Osteoblast (primary cell): ENCODE data around the gene OSGEP. TPM values are rescaled to one million over a fixed set of nuclear protein-coding genes. Genes with fewer than 3 reads are reported as not detected.

Experiments
- DNase-seq: peaks from one replicate; pipeline ENCODE4 v3.0.0; 2011; ENCODE audit warnings: low spot score, mixed read lengths; ENCODE audit not compliant: insufficient read length; ENCODE audit errors: missing footprints
- H2AFZ ChIP-seq: 2 replicates; pipeline ENCODE4 v1.6.0; 2011; ENCODE audit warnings: mild to moderate bottlenecking, low read length
- H3K27ac ChIP-seq: 2 replicates; pipeline ENCODE4 v1.5.1; 2011; ENCODE audit warnings: mild to moderate bottlenecking, low read depth, low read length, moderate library complexity
- H3K27me3 ChIP-seq: 2 replicates; pipeline ENCODE4 v1.6.0; 2012; ENCODE audit warnings: mild to moderate bottlenecking, control low read depth, inconsistent platforms, low read length, moderate library complexity; ENCODE audit not compliant: insufficient read depth
- H3K36me3 ChIP-seq: 2 replicates; pipeline ENCODE4 v1.5.1; 2011; ENCODE audit warnings: mild to moderate bottlenecking, low read length, control low read depth, moderate library complexity; ENCODE audit not compliant: insufficient read depth
- H3K4me1 ChIP-seq: 2 replicates; pipeline ENCODE4 v1.5.1; 2011; ENCODE audit warnings: mild to moderate bottlenecking, low read length, control low read depth, moderate library complexity; ENCODE audit not compliant: insufficient read depth
- H3K4me2 ChIP-seq: 2 replicates; pipeline ENCODE4 v1.6.0; 2011; ENCODE audit warnings: mild to moderate bottlenecking, low read length; ENCODE audit not compliant: insufficient read depth
- H3K4me3 ChIP-seq: fragments of 200-600 bp; sonication (generic); 3 replicates; pipeline ENCODE4 v1.5.1; 2012; ENCODE audit warnings: mild to moderate bottlenecking, low read length, inconsistent platforms; ENCODE audit not compliant: insufficient read depth
- H3K79me2 ChIP-seq: 2 replicates; pipeline ENCODE4 v1.6.0; 2012; ENCODE audit warnings: mild to moderate bottlenecking, low read length, control low read depth, inconsistent platforms; ENCODE audit not compliant: insufficient read depth
- H3K9me3 ChIP-seq: 2 replicates; pipeline ENCODE4 v1.5.1; 2011; ENCODE audit warnings: low read depth, low read length, control low read depth
- H4K20me1 ChIP-seq: 2 replicates; pipeline ENCODE4 v1.6.0; 2012; ENCODE audit warnings: mild to moderate bottlenecking, low read length, control low read depth; ENCODE audit not compliant: insufficient read depth
- total RNA-seq: library from RNA; depleted of rRNA; stranded (reverse); fragments of >200 nt; gene quantifications from 2 replicates; pipeline ENCODE4 v1.2.3, GENCODE V29; 2012
- TF ChIP-seq, protein P1 (sequence below): IDR thresholded peaks from 2 replicates; pipeline ENCODE4 v1.5.1; 2011; ENCODE audit warnings: mild to moderate bottlenecking, low read depth, low read length, moderate library complexity; ENCODE audit errors: extremely low read depth

The OSGEP gene
- total RNA-seq, 1 donor = 47.8 TPM

DNA sequence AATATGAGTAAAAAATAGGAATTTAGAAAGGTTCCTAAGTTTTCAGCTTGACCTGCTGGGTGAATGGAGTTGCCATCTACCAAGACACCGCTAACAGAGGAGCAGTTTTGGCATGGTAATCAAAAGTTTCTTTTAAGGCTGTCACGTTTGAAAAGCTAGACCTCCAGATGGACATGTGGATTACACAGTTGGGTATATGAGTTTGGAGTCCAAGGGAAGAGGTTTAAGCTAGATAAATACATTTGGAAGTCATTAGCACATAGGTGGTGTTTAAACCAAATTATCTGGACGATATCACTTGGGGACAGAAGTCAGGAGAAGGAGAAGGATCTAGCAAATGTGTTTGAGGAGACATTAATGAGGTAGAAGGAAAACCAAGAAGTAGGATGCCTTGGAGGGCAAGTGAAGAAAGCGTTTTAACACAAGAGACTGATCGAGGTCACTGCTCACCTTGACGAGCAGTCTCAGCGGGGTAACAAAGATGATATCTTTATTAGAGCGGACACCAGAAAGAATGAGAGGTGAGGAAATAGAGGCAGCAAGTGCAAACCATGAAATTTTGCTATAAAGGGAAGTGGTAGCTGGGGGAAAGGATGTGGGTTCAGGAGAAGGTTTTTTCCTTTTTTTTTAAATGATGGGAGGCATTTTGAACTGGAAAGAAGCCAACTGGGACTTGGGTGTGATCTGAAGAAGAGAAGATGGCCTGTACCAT, 32.2 kb upstream of the OSGEP start:
- DNase-seq = no peak

DNA sequence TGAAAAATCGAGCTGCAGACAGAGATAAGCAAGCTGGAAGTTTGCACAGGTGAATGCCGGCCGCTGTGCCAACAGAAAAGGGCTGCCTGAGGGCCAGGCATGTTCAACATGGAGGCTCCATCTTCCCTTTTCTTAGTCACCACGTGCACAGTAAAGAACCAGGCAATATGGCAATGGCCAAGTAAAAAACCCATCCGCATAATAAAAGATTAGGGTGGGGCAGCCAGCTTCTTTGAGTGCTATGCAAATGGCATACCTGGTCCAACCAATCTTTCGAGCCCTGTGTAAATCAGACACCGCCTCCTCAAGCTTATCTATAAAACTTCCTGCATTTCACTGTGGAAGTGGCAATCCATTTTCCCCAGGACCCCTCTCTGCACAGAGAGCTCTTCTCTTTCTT, 31.3 kb upstream of the OSGEP start:
- H3K4me2 ChIP-seq = no peak overlapping the region
- no peak overlapping the region for H3K4me3 ChIP-seq
- peaks cover 14% of the 10 kb centered on the region for H3K4me1 ChIP-seq
- no peaks in the 10 kb centered on the region for H4K20me1 ChIP-seq
- H3K79me2 ChIP-seq = no peaks in the 10 kb centered on the region
- H3K27me3 ChIP-seq = no peaks in the 10 kb centered on the region
- TF ChIP-seq, protein P1, sequence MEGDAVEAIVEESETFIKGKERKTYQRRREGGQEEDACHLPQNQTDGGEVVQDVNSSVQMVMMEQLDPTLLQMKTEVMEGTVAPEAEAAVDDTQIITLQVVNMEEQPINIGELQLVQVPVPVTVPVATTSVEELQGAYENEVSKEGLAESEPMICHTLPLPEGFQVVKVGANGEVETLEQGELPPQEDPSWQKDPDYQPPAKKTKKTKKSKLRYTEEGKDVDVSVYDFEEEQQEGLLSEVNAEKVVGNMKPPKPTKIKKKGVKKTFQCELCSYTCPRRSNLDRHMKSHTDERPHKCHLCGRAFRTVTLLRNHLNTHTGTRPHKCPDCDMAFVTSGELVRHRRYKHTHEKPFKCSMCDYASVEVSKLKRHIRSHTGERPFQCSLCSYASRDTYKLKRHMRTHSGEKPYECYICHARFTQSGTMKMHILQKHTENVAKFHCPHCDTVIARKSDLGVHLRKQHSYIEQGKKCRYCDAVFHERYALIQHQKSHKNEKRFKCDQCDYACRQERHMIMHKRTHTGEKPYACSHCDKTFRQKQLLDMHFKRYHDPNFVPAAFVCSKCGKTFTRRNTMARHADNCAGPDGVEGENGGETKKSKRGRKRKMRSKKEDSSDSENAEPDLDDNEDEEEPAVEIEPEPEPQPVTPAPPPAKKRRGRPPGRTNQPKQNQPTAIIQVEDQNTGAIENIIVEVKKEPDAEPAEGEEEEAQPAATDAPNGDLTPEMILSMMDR = no peak
- no peak overlapping the region for H2AFZ ChIP-seq
- no peaks in the 10 kb centered on the region for H3K9me3 ChIP-seq
- no peaks in the 10 kb centered on the region for H3K36me3 ChIP-seq
- no peak overlapping the region for H3K27ac ChIP-seq
- no peak for DNase-seq

More for the DNA sequence above, 32.2 kb upstream of the OSGEP start:
- TF ChIP-seq, protein P1 = no peak
- Histone ChIP-seq H3K27me3 (no peaks in the 10 kb centered on the region), H3K79me2 (no peaks in the 10 kb centered on the region), H2AFZ (no peak overlapping the region), H3K9me3 (no peaks in the 10 kb centered on the region), H4K20me1 (no peaks in the 10 kb centered on the region), H3K36me3 (no peaks in the 10 kb centered on the region), H3K27ac (no peak overlapping the region), H3K4me2 (no peak overlapping the region), H3K4me3 (no peak overlapping the region), H3K4me1 (peaks cover 22% of the 10 kb centered on the region)

DNA sequence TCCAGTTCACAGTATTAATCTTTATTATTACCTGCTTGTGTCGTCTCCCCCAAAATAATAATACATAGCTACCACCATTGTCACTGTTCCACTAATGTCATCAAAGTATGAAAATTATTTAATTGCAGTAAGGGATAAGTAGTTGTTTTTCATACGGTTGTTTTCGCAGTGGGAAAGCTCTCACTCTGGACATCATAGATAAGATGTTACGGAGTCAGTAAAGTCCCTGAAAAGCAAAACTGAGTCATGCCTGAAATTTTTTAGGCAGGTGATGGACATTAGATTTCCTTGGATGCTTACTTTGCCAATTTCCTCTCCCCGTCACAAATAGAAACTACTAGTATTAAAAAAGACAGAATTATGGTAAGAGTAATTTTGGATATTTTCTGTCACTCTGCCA, 27.8 kb upstream of the OSGEP start:
- peaks cover 8% of the 10 kb centered on the region for H3K4me1 ChIP-seq
- TF ChIP-seq, protein P1 = no peak
- no peak overlapping the region for H3K27ac ChIP-seq
- no peaks in the 10 kb centered on the region for H3K27me3 ChIP-seq
- no peaks in the 10 kb centered on the region for H3K9me3 ChIP-seq
- H3K36me3 ChIP-seq = peaks cover 14% of the 10 kb centered on the region
- no peak overlapping the region for H3K4me3 ChIP-seq
- H4K20me1 ChIP-seq = no peaks in the 10 kb centered on the region
- H2AFZ ChIP-seq = no peak overlapping the region
- DNase-seq = no peak
- H3K4me2 ChIP-seq = no peak overlapping the region
- no peaks in the 10 kb centered on the region for H3K79me2 ChIP-seq

DNA sequence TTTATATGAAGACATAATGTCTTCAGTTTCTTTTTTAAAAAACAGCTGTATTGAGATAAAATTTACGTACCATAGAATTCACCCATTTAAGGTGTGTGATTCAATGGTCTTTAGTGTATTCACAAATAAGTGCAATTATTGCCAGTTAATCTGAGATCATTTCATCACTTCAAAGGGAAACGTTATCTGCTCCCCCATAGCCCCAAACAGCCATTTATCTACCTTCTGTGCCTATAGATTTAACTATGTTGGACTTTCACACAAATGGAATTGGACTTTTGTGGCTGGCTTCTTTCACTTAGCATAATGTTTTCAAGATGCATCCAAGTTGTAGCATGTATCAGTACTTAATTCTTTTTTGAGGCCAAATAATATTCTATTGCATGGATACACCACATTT, 24.3 kb upstream of the OSGEP start:
- H3K79me2 ChIP-seq = peaks cover 9% of the 10 kb centered on the region
- H3K4me2 ChIP-seq = no peak overlapping the region
- H2AFZ ChIP-seq = no peak overlapping the region
- H3K4me3 ChIP-seq = no peak overlapping the region
- H3K9me3 ChIP-seq = no peaks in the 10 kb centered on the region
- DNase-seq = no peak
- peaks cover 48% of the 10 kb centered on the region for H3K36me3 ChIP-seq
- H4K20me1 ChIP-seq = no peaks in the 10 kb centered on the region
- no peaks in the 10 kb centered on the region for H3K27me3 ChIP-seq
- H3K4me1 ChIP-seq = peaks cover 16% of the 10 kb centered on the region
- TF ChIP-seq, protein P1 = no peak
- no peak overlapping the region for H3K27ac ChIP-seq
